Heart right ventricle (tissue), 16 donors: ENCODE results near the gene MAML2. TPM values are rescaled to one million over a fixed set of nuclear protein-coding genes. Genes with fewer than 3 reads are reported as not detected.

ENCODE experiments used
- ATAC-seq, 8 donors: fragments of 200-7000 bp; cut with Tn5 transposase; one replicate each; pipeline ENCODE4 v1.9.1; 2020; ENCODE audit warnings: mild to moderate bottlenecking in 8 of 8, moderate library complexity in 8 of 8, moderate number of reproducible peaks in 1 of 8
- DNase-seq, 2 donors: peaks; one replicate each; pipeline ENCODE4 v3.0.0-alpha.2; 2020
- H3K27ac ChIP-seq, 10 donors: fragments of 200-600 bp; sonication (generic) in 2 of 10; one replicate each; pipeline versions ENCODE4 v1.5.0 to v1.8.0; 2020 to 2022; ENCODE audit warnings: mild to moderate bottlenecking in 3 of 10
- H3K27me3 ChIP-seq, 7 donors: fragments of 200-600 bp; one replicate each; pipeline ENCODE4 v1.8.0; 2021 to 2022; ENCODE audit warnings: mild to moderate bottlenecking in 2 of 7
- H3K36me3 ChIP-seq, 9 donors: fragments of 200-600 bp; sonication (generic) in 1 of 9; one replicate each; pipeline versions ENCODE4 v1.5.0 to v1.8.0; 2020 to 2022; ENCODE audit warnings: mild to moderate bottlenecking in 2 of 9
- H3K4me1 ChIP-seq, 9 donors: fragments of 200-600 bp; sonication (generic) in 1 of 9; one replicate each; pipeline versions ENCODE4 v1.5.0 to v1.8.0; 2020 to 2022; ENCODE audit warnings: mild to moderate bottlenecking in 4 of 9
- H3K4me3 ChIP-seq, 10 donors: fragments of 200-600 bp; sonication (generic) in 2 of 10; one replicate each; pipeline versions ENCODE4 v1.5.0 to v1.8.0; 2020 to 2022; ENCODE audit warnings: mild to moderate bottlenecking in 7 of 10, moderate library complexity in 2 of 10
- H3K9me3 ChIP-seq, 11 donors: fragments of 200-600 bp in 10 of 11; sonication (generic) in 2 of 11; one replicate each; pipeline versions ENCODE4 v1.5.0 to v1.8.0; 2013 to 2022; ENCODE audit warnings: mild to moderate bottlenecking in 2 of 11, control low read depth in 1 of 11, moderate library complexity in 1 of 11
- CTCF ChIP-seq, 9 donors: fragments of 200-600 bp; sonication (generic) in 2 of 9; IDR thresholded peaks; one replicate each; pipeline versions ENCODE4 v1.5.0 to v1.8.0; 2021 to 2022; ENCODE audit warnings: antibody characterized with exemption in 9 of 9, mild to moderate bottlenecking in 5 of 9, moderate library complexity in 1 of 9
- WGBS, 2 donors: extraction: QIAGEN DNeasy Blood & Tissue Kit; methylation state at CpG; one replicate each; pipeline ENCODE4 v1.1.7; 2013; ENCODE audit warnings: inconsistent platforms in 1 of 2; 5-methylcytosine and 5-hydroxymethylcytosine counted together
- intact Hi-C, 10 donors: fragments of 100-400 bp; cut with DNase I; formaldehyde crosslinking; loops; one replicate each; pipeline versions ENCODE4 v1.11.1 to v1.14.2; 2022
- polyA plus RNA-seq, 2 donors: library from polyadenylated mRNA; stranded (reverse); fragments of 200-250 nt; gene quantifications; one replicate each; pipeline ENCODE4 v1.2.3, GENCODE V29; 2013
- total RNA-seq, 10 donors: library from RNA; stranded (reverse); fragmentation: NEBNext Ultra II Directional in 3 of 10; extraction: Animal tissue kit (Norgen Biotek cat#: 25700) in 3 of 10; gene quantifications; one replicate each; pipeline versions ENCODE4 v1.2.1 to v1.2.4, GENCODE V29; 2021 to 2023
- donor health status: Arrhythmogenic right ventricular cardiomyopathy.
- donor health status: ischemic (EF 13 %, LVEDD 7.1; RV severe dilation, severe dysfunction).
- donor health status: healthy with polysubstance abuse.
- donor health status: DM: no; HTN: yes; CAD: no.
- donor health status: DM: no; HTN: no; CAD: no.
- donor health status: ischemic (EF 25% LVEDD 6.9; RV normal size, moderate dysfunction).
- donor health status: ischemic (EF 25% LVEDD 5.7; RV mildly dilated, moderate dysfunction).
- donor health status: healthy.
- donor health status: DM: yes; HTN: yes; CAD: no.
- donor health status: Ischemic cardiomyopathy.
- donor health status: ischemic (EF 35%, LVEDD 5.7; RV mildly dilated, moderate dysfunction).
- donor health status: nonischemic (EF 11% LVEDD 7.7; RV severe dilation, severe dysfunction).
- donor health status: DM: yes; HTN: yes; CAD: no.
- donor health status: PGD.
- donor health status: ischemic (EF 29% LVEDD 5.4; RV normal size, mild dysfunction).
- donor health status: nonischemic (EF 23%, LVEDD 6.1; RV moderate dilation, normal function).

MAML2 gene
- total and polyA plus RNA-seq, 12 donors: 1.3 to 6.1 (median 4.1) TPM

GRCh38 chr11:96254087-96254486, 88.9 kb downstream of the MAML2 start:
- H3K27ac ChIP-seq: peak overlapping the region in 7 of 10 donors; percentile 32 to 79 (median 65)
- peak overlapping the region in 5 of 10 donors; percentile 5 to 37 (median 17) for H3K4me3 ChIP-seq
- TF ChIP-seq CTCF (IDR thresholded peaks at IDR 0.05): no peak
- H3K36me3 ChIP-seq: no peaks in the 10 kb centered on the region
- no peaks in the 10 kb centered on the region for H3K9me3 ChIP-seq
- ATAC-seq (peak in 7 of 8 donors; percentile 56 to 86 (median 73)), DNase-seq (peak in 1 of 2 donors; percentile 80)
- H3K4me1 ChIP-seq: peaks cover 17 to 67% (median 59%) of the 10 kb centered on the region in 9 donors
- intact Hi-C loops: loop anchor here in 2 of 10 donors (10.0 kb wide), 2 partner anchors 81 to 89 kb away; no protein-coding TSS in a partner anchor
- H3K27me3 ChIP-seq: no peaks in the 10 kb centered on the region
- 10 to 16% methylated on average over 7 of the region's 7 CpGs for WGBS, 2 donors

GRCh38 chr11:96246718-96247552, 96.1 kb downstream of the MAML2 start:
- TF ChIP-seq CTCF (IDR thresholded peaks at IDR 0.05): no peak
- H3K27me3 ChIP-seq: no peaks in the 10 kb centered on the region
- intact Hi-C loops: loop anchor here in 2 of 10 donors (10.0 kb wide), 2 partner anchors 88 to 192 kb away; no protein-coding TSS in a partner anchor
- no peak overlapping the region for H3K4me3 ChIP-seq
- ATAC-seq: no peak
- H3K9me3 ChIP-seq: no peaks in the 10 kb centered on the region
- DNase-seq: no peak
- H3K4me1 ChIP-seq: peaks cover 0 to 44% (median 9%) of the 10 kb centered on the region in 9 donors
- H3K36me3 ChIP-seq: no peaks in the 10 kb centered on the region
- WGBS, 2 donors: 46 to 53% methylated on average over 4 of the region's 4 CpGs
- H3K27ac ChIP-seq: peak overlapping the region in 3 of 10 donors; percentile 15 to 29 (median 27)

- DNase-seq: peak; percentile 90 to 96
- H3K27ac ChIP-seq: peak overlapping the region; percentile 50 to 90 (median 78)
- intact Hi-C loops: loop anchor here in 5 of 10 donors (2.0 to 10.0 kb wide), 4 partner anchors 92 to 188 kb away; partner anchors contain the start of gene MAML2 (in 3 of the 5)
- 0% methylated on average over 19 of the region's 19 CpGs for WGBS, 2 donors
- peaks cover 0 to 50% (median 18%) of the 10 kb centered on the region in 9 donors for H3K4me1 ChIP-seq
- no peaks in the 10 kb centered on the region for H3K9me3 ChIP-seq
- peak; percentile 98 to 100 (median 99) for ATAC-seq
- H3K4me3 ChIP-seq: peak overlapping the region in 9 of 10 donors; percentile 20 to 60 (median 53)
- H3K27me3 ChIP-seq: no peaks in the 10 kb centered on the region
- TF ChIP-seq CTCF (IDR thresholded peaks at IDR 0.05): no peak
- H3K36me3 ChIP-seq: no peaks in the 10 kb centered on the region
Measured at GRCh38 chr11:96242971-96243647, 99.9 kb downstream of the MAML2 start.
